Fibroblast of lung (primary cell): ENCODE data around the gene OR10J5. TPM values are rescaled to one million over a fixed set of nuclear protein-coding genes. Genes with fewer than 3 reads are reported as not detected.
"Not testable (repeated sequence)": the region's sequence is repeated elsewhere in the genome, so short reads cannot be mapped to it uniquely, and the experiment has no call there.

Source experiments
- DNase-seq, 2 donors: peaks; one replicate each; pipeline versions ENCODE4 v3.0.0 to v3.0.0-alpha.2; 2010; ENCODE audit warnings: low read depth in 2 of 2
- H2AFZ ChIP-seq: 2 replicates; pipeline ENCODE4 v1.5.1; 2012; ENCODE audit warnings: low read length, control low read depth, inconsistent platforms
- H3K27ac ChIP-seq: 2 replicates; pipeline ENCODE4 v1.5.1; 2011; ENCODE audit warnings: low read length, control low read depth; ENCODE audit not compliant: insufficient read depth
- H3K27me3 ChIP-seq: 2 replicates; pipeline ENCODE4 v1.5.1; 2011; ENCODE audit warnings: mild to moderate bottlenecking, low read length; ENCODE audit not compliant: control insufficient read depth, insufficient read depth
- H3K36me3 ChIP-seq: 2 replicates; pipeline ENCODE4 v1.5.1; 2011; ENCODE audit warnings: low read length; ENCODE audit not compliant: control insufficient read depth, insufficient read depth
- H3K4me1 ChIP-seq: 2 replicates; pipeline ENCODE4 v1.5.1; 2011; ENCODE audit warnings: low read length; ENCODE audit not compliant: control insufficient read depth, insufficient read depth; ENCODE audit errors: extremely low read depth
- H3K4me2 ChIP-seq: 2 replicates; pipeline ENCODE4 v1.5.1; 2011; ENCODE audit warnings: low read length, control low read depth; ENCODE audit not compliant: insufficient read depth; ENCODE audit errors: extremely low read depth
- H3K4me3 ChIP-seq, 4 experiments: fragments of 200-600 bp in 1 of 4; sonication (generic) in 1 of 4; replicated peaks in 1 of 4; 2 replicates each; pipeline ENCODE4 v1.5.1; 2011 to 2016; ENCODE audit warnings: low read length in 4 of 4, low read depth in 3 of 4, mild to moderate bottlenecking in 3 of 4, control low read depth in 2 of 4, inconsistent platforms in 1 of 4, mixed read lengths in 1 of 4; ENCODE audit not compliant: insufficient read depth in 1 of 4; ENCODE audit errors: control extremely low read depth in 1 of 4
- H3K79me2 ChIP-seq: 2 replicates; pipeline ENCODE4 v1.5.1; 2012; ENCODE audit warnings: mild to moderate bottlenecking, low read length, inconsistent platforms; ENCODE audit not compliant: control insufficient read depth, insufficient read depth
- H3K9ac ChIP-seq: 2 replicates; pipeline ENCODE4 v1.5.1; 2011; ENCODE audit warnings: mild to moderate bottlenecking, low read length, control low read depth; ENCODE audit not compliant: insufficient read depth
- H3K9me3 ChIP-seq: 2 replicates; pipeline ENCODE4 v1.5.1; 2012; ENCODE audit warnings: low read depth, low read length; ENCODE audit not compliant: control insufficient read depth, insufficient read depth
- H4K20me1 ChIP-seq: 2 replicates; pipeline ENCODE4 v1.5.1; 2011; ENCODE audit warnings: low read length; ENCODE audit not compliant: control insufficient read depth, insufficient read depth; ENCODE audit errors: extremely low read depth
- CTCF ChIP-seq, 2 donors: IDR thresholded peaks in 1 of 2; conservative IDR thresholded peaks in 1 of 2; 1 replicate in 1 of 2; 2 replicates in 1 of 2; pipeline ENCODE4 v1.5.1; 2011 to 2012; ENCODE audit warnings: low read length in 2 of 2, control low read depth in 1 of 2, inconsistent platforms in 1 of 2, low read depth in 1 of 2, mild to moderate bottlenecking in 1 of 2
- EZH2 ChIP-seq: IDR thresholded peaks from 2 replicates; pipeline ENCODE4 v1.5.1; 2012; ENCODE audit warnings: low read length, control low read depth, mild to moderate bottlenecking; ENCODE audit errors: missing control alignments
- polyA plus RNA-seq, 2 donors: library from polyadenylated mRNA; depleted of rRNA in 1 of 2; stranded (reverse) in 1 of 2; unstranded in 1 of 2; fragments of >200 nt; gene quantifications; 2 replicates each; pipeline ENCODE4 v1.2.1, GENCODE V29; 2011 to 2012; ENCODE audit warnings: missing spikeins in 1 of 2
- total RNA-seq: library from RNA; depleted of rRNA; stranded (reverse); fragments of >200 nt; gene quantifications from 2 replicates; pipeline ENCODE4 v1.2.1, GENCODE V29; 2014

Gene OR10J5
- total and polyA plus RNA-seq, 2 donors (not counting 1 experiment from before 2014, with no cell fraction given), result not detected

GRCh38 chr1:159501082-159501481 is 34.7 kb downstream of the OR10J5 start:
- no peak overlapping the region for H2AFZ ChIP-seq
- H3K36me3 ChIP-seq, result no peaks in the 10 kb centered on the region
- TF ChIP-seq EZH2 (no peak), CTCF (conservative IDR thresholded peaks at IDR 0.05 in 1 of 2, IDR thresholded peaks at IDR 0.05 in 1 of 2; ENCODE audit: low read depth in 1 of 2, low read length in 2 of 2) (no peak)
- no peak overlapping the region for H3K4me3 ChIP-seq
- no peaks in the 10 kb centered on the region for H3K4me1 ChIP-seq
- no peaks in the 10 kb centered on the region for H3K27me3 ChIP-seq
- H3K27ac ChIP-seq, result no peak overlapping the region
- no peak for DNase-seq
- H4K20me1 ChIP-seq, result no peaks in the 10 kb centered on the region
- no peaks in the 10 kb centered on the region for H3K79me2 ChIP-seq
- H3K9me3 ChIP-seq, result no peaks in the 10 kb centered on the region
- no peak overlapping the region for H3K9ac ChIP-seq
- no peak overlapping the region for H3K4me2 ChIP-seq

- not testable (repeated sequence) for H3K9me3 ChIP-seq, H3K9ac ChIP-seq, H3K27me3 ChIP-seq, H3K4me2 ChIP-seq, DNase-seq, H3K27ac ChIP-seq, H3K79me2 ChIP-seq, H3K4me3 ChIP-seq, H2AFZ ChIP-seq, H3K36me3 ChIP-seq, H4K20me1 ChIP-seq, H3K4me1 ChIP-seq
These were observed 41.1 kb downstream of the OR10J5 start for GRCh38 chr1:159494513-159495210.

GRCh38 chr1:159493354-159493753 is 42.5 kb downstream of the OR10J5 start:
- no peak for DNase-seq
- TF ChIP-seq EZH2, result no peak
- TF ChIP-seq CTCF (conservative IDR thresholded peaks at IDR 0.05 in 1 of 2, IDR thresholded peaks at IDR 0.05 in 1 of 2; ENCODE audit: low read depth in 1 of 2, low read length in 2 of 2), result no peak
- Histone ChIP-seq H3K27me3 (no peaks in the 10 kb centered on the region), H4K20me1 (no peaks in the 10 kb centered on the region), H3K9ac (no peak overlapping the region), H3K4me1 (no peaks in the 10 kb centered on the region), H2AFZ (no peak overlapping the region), H3K79me2 (no peaks in the 10 kb centered on the region), H3K36me3 (no peaks in the 10 kb centered on the region), H3K4me3 (no peak overlapping the region), H3K27ac (no peak overlapping the region), H3K9me3 (no peaks in the 10 kb centered on the region), H3K4me2 (no peak overlapping the region)
